ENCODE results near the gene SLC16A12.
A peak's percentile ranks its signal among the peaks of the same experiment; 100 is the strongest.

Gene SLC16A12

DNA sequence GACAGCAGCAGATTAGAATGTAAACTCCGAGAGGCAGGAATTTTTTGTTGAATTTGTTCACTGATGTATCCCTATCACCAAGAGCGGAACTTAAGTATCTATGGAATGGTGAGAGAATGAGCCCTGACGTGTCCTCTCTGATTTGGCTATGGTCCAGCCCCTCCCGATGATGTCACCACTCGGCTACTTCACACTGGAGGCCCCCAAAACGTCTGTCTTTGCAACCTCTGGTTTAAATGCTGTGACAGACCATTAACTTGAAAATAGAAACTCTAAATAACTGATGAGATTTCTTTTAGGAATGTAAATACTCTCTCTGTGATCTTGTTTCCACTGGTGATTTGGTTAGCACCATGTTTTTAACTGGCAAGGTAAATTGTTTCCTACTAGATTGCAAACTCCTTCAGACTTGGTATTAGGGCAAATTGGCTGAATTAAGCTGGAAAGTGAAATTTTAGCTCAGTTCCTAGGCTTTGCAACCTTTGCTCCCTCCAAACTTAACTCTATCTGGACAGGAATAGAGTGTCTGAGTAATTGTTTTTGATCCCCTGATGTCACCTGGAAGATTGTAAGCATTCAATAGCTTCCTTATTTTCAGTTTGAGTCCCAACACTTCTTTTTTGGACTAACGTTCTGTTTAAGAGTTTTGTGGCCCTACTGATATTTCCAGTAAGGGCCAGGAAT lies 19.1 kb downstream of the SLC16A12 start:
- DNase-seq (ENCODE audit: insufficient read length, low spot score) (no peak), FAIRE-seq (no peak)

DNA sequence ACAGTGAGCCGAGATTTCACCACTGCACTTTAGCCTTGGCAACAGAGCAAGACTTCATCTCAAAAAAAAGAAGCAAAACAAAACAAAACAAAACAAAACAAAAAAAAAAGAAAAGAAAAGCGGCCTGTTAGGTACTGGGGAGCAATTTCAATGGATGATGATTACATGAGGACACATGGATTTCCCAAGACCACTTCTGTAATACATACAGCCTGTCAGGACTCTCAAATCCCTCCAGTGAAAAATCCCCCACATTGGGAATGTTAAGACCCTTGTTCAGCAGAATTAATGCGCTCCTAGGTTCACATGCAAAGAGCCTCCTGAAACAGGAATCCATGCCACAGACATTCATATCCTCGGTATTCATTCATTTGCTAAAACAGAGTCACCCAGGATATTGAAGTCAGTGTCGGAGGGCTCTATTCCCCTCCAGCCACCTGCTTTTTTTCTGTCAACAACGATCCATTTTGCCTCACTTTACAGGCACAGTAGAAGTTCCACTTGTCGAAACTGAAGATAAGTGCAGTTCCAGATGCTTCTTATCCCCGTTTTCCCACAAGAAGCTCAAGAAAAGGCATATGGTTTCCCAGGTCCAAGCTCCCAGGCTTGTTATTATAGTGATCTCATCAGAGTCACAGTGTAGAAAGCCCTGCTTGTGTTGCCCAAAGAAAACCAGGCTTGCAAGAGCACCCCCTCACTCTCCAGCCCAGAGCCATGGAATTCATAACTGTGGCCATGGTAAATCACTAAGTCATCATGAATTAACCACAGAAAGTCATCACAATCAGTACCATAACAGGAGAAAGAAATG lies 20.2 kb downstream of the SLC16A12 start:
- FAIRE-seq (peak; percentile 46), DNase-seq (ENCODE audit: insufficient read length, low spot score) (peak; percentile 6)

DNA sequence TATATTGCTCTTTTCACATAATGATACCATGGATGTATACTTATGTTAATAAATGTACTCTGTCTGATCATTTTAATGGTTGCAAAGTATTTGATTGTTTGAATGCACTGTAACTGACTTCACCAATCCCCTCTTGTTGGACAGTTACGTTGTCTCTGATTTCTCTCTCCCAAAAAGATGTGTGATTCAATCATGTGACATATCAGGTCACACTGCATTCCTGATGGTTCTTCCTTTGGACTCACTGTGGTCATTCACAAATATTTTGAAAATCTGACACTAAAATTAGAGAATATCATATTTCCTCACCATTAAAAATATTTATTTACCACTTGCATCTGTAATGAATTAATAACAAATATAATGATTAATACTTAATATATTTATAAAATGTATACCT lies 22.2 kb downstream of the SLC16A12 start:
- no peak for DNase-seq (ENCODE audit: insufficient read length, low spot score)
- no peak for FAIRE-seq

DNA sequence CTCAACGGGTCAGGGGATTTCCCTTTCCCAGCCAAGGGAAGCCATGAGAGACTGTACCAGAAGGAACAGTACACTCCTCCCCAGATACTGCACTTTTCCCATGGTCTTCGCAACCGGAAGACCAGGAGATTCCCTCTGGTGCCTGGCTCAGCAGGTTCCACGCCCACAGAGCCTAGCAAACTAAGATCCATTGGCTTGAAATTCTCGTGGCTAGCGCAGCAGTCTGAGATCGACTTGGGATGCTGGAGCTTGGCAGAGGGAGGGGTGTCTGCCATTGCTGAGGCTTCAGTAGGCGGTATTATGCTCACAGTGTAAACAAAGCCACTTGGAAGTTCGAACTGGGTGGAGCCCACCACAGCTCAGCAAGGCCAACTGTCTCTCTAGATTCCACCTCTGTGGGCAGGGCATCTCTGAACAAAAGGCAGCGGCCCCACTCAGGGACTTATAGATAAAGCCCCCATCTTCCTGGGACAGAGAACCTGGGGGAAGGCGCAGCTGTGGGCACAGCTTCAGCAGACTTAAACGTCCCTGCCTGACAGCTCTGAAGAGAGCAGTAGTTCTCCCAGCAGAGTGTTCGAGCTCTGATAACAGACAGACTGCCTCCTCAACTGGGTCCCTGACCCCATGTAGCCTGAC lies 29.6 kb downstream of the SLC16A12 start:
- DNase-seq (ENCODE audit: insufficient read length, low spot score) (no peak), FAIRE-seq (no peak)

DNA sequence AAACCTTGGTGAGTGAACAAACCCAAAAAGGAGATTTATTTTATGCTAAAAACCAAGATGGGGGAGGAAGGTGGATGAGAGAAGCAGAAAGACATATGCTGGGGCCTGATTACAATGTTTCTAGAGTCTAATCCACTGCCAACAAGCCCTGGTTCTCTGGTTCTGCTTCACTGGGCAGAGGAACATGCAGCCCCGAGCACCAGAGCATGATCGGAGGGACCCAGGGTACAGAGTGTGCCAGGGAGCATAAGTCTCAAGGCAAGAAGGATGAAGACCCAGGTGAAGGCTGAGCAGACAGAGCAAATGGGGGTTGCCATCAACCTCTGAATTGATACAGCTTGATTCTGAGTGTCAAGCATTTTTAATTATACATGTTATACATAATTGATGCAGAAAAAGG lies 30.7 kb downstream of the SLC16A12 start:
- DNase-seq (ENCODE audit: insufficient read length, low spot score) = no peak
- no peak for FAIRE-seq

DNA sequence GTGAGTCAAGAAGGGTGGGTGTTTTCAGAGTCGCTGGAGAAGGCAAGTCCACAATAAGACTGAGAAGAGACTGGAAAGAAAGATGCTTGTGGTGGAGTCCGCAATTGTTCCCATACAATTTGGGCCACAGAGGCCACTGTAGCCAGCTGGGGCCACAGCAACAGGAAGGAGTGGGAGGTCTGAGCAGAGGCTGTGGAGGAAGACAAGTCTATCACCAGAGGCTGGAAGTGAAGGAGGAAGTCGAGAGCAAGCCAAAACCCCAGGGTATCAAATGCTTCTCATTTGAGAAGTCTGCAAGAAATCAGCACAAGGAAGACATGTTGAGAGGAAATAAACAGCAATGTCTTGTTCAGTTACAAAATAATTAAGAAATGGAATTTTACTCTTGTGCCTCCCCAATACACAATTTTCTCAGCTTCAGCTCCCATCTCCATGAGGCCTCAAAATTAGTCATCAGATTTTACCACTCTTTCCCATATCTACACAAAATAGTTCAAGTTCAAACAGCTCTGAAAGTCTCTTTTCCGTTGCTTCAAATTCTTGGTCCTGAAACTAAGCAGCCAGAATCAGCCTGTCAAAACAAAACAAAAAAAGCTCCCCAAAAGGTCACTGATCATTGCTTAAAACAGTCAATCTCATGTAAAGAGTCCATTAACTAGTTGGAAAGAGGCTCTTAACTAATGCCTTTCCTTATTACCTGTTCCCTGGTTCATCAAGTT lies 31.6 kb downstream of the SLC16A12 start:
- FAIRE-seq (no peak), DNase-seq (ENCODE audit: insufficient read length, low spot score) (no peak)

DNA sequence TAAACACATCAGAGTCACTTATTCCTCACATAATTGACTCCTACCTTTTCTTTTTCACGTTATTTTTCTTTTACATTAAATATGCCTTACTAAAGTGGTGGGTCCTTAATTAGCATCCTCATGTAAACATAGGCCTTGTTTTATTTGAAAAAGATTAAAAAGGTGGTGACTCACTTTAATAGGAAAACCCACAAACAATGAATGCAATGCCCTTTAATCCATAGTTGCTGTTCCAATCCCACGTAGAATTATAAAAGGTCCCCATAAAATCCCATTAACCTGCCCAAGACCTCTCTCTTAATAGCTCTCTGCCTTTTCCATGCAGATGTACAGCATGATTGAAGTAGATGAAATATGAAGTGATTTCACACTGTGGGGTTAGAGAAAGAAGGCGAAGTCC lies 32.2 kb downstream of the SLC16A12 start:
- FAIRE-seq (no peak), DNase-seq (ENCODE audit: insufficient read length, low spot score) (no peak)

DNA sequence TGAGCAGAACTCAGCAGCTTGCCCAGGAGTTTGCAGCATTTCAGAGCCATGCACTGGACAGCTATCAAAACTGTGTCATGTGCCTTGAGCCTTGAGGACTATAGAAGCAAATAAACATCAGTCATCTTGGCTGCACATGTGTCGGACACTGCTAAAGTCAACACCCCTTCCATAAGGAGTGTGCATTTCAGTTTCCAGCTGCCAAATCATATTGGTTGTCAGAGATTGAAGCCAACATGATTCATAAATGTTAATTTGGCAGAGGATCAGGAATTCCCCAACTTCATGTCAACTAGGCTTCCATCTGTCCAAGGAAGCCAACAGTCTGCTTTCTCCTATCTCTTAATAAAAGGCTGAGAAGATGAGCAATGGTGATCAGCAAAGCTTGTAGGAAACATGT lies 32.8 kb downstream of the SLC16A12 start:
- DNase-seq (ENCODE audit: insufficient read length, low spot score) (no peak), FAIRE-seq (peak; percentile 74)

DNA sequence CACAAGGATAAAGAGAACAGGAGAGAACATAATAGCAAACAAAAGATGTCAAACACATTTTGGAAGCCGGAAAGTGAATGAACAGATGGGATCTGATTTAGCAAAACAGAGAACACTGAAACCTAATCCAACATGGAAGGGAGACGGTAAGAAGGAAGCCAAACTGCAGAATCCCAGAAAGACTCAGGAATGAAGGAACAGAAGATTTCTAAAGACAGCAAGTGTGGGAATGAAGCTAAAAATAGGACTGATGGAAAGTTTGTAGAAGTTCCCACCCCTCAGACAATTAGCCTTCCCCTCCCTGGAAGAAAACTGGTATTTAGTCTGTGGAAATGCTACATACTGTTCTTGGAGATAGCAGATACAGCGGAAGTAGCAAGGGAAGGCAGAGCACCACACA lies 40.8 kb downstream of the SLC16A12 start:
- FAIRE-seq = no peak
- no peak for DNase-seq (ENCODE audit: insufficient read length, low spot score)

DNA sequence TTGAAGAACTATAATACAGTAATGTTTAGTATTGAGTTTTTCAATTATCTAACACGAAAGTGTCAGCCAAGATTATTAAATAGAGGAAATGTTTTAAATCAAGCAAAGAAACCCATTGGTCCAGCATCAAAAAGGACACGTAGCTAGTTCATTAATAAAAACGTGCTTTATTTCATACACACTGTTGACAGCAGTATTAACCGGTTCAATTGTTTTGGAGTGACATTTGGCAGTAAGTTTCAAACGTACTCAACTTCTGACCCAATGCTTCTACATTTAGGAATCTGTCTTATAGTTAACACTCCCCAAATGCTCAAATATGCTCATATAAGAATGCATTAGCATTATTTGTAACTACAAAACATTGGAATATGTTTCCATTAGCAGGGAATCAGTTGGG lies 41.3 kb downstream of the SLC16A12 start:
- DNase-seq (ENCODE audit: insufficient read length, low spot score) (no peak), FAIRE-seq (no peak)

DNA sequence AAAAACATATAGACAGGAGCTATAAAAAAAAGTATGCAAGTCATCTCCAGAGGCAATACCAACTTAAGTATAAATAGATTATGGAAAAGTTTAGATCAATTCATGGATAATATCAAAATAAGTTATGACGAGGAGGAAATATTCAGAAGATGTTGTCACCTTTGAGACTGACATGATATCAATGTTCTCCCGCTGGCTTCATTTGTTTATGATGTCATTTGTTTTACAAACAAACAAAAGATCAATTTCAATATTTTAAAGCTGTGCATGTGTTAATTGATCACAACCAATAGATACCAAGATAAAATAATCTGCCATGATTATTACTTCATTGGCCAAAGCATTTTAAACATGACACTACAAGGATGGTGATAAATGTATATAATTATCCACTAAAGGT lies 43.5 kb downstream of the SLC16A12 start:
- FAIRE-seq (no peak), DNase-seq (ENCODE audit: insufficient read length, low spot score) (no peak)

DNA sequence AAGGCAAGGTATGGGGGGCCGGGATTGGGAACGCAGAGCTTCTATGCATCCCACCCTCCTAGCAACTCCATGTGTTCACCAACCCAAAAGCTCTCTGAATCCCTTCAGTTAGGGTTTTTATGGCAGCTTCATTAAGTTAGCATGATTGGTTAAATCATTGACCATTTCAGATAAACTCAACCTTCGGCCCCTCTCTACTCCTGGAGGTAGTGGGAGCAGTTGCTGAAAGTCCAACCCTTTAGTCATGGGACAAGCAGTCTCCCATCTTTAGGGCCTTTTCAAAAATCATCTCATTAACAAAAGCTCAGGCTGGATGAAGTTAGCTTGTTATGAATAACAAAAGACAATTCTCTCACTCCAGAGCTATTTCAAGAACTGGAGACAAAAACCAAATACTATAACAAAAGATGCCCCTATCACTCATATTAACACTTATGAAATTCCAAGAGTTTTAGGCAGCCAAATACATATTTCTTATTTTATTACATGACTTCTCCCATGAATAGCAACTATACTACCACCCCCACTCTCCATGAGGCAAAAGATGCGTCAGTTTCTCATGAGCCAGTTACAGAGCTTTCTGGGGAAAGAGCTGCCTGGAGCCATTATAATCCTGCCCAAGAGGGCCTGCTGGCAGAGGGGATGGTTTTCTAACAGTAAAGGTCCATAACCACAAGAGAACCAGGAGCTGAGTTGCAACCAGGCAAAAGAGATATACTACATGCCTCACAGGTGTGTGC lies 44.6 kb downstream of the SLC16A12 start:
- FAIRE-seq (no peak), DNase-seq (ENCODE audit: insufficient read length, low spot score) (no peak)

DNA sequence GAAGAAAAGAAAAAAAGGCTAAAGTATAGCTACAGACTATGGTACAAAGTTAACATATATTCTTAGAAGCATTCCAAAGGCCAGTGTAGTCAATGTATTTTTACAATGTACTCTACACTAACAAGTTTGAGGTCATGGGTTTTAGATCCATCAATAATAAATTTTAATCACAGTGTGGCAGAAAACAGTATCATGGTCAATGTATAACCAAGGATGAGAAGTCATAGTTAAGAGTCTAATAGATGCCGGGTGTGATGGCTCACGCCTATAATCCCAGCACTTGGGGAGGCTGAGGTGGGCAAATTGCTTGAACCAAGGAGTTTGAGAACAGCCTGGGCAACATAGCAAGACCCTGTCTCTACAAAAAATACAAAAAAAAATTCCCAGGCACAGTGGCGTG lies 53.1 kb downstream of the SLC16A12 start:
- DNase-seq (ENCODE audit: insufficient read length, low spot score) = no peak
- no peak for FAIRE-seq

DNA sequence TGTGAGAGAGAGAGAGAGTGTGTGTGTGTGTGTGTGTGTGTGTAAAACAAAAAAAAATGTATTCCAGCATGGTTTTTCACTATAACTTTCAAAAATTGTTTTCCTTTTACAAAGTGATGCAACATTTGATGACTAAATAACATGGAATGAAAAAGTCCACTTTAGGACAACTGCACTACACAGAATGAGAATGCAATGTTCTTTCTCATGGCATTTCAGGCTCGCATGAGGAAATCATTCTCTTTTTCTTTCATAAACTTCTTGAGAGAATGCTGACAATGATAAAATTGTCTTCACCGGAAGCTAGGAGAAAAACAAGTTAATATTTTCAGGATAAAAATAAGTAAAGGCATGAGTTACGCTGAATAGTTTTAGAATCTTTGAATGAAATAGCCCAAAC lies 53.7 kb downstream of the SLC16A12 start:
- FAIRE-seq (no peak), DNase-seq (ENCODE audit: insufficient read length, low spot score) (peak; percentile 69)

DNA sequence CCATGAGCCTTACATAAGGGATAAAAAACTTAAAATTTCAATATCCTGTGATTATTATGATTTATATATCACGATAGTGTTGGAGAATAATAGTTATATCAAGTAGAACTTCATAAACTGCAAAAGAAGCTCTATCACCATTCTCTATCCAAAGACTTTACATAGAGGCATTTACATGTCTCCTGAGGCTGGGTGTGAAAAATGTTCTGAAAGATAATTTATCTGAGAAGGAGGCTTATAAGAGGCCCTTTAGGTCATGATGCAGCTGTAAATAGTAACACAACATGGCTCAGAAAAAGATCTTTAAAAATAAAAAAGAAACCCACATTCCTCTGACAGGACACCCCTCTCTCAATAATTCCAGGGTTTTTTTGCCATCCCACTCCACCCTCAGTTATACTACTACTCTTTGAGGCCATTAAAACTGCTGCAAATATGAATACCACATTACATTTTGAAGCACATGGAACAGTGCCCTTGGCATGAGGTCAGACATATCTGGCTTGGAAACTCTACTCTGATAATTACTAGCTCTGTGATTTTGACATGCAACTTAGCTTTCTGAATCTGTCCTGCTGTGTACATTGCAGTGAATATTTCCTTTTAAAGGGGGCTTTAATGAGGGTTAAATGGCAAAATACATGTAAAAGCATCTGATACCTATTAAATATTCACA lies 55.5 kb downstream of the SLC16A12 start:
- FAIRE-seq (no peak), DNase-seq (ENCODE audit: insufficient read length, low spot score) (no peak)

DNA sequence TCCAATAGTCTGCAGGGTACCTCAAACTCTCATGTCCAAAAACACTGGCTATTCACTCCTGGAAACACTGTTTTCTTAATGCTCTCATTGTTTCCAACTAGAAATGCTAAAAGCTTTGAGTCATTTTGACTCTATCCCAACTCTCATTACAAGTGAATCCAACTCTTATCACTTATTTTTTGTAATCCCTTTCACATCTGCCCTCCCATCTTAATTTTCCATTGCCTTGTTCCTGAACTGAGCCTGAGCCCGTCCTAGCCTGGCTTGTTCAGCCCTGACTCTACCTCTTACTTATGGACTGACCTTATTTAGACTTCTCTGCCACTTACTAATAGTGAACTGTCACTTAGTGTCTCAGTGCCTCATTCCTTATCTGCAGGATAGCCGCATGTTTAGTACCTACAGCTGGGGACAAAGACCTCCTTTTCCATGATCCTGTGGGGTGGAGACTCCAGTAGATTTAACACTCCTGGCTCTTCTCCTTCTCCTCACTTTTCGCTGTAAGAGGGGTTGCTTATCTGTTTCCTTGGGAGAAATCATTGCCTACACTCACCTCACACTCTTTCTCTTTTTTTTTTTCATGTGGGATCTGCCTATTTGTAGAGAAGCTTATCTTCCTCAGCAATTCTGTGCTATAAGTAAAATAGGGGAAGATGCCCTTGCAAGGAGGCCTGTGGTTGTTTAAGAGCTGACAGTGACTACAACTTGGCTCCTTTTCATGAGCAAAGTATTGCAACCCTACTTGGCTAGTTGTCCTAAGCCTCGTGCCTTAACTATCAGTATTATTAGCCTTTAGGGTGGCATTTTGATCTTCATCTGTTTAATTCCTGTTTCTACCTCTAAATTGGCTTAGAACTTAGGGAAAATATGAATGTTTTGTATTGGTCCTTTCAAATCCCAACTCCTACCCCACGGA lies 56.4 kb downstream of the SLC16A12 start:
- DNase-seq (ENCODE audit: insufficient read length, low spot score) = no peak
- no peak for FAIRE-seq

DNA sequence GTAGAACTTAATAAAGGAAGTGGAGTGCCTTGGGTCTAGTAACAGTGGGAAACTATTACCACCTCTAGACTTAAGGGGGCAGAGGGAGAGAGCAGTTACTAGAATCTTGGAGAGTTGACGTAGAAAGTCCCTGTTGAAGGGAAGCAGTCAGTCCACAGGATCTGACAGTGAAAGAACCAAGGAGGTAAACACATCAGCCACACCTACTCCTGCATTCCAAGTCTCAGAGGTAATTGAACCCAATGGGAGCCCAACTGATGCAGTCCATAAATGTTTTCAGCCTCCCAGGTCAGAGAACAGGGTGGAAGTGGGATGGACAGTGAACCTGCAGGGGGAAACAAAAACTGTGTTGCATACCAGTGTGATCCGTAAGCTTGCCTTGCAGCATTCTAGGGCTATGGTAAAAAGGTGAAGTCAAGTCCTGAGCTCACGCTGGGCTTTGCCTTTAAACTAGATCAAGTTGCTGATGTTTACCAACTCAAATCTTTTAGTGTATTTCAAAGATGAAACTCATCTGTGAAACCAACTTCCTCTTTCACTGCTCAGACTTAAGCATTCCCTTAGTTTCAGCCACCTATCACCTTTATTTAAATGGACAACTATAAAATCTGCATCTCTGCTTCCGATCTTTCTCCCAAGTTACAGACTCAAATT lies 57.2 kb downstream of the SLC16A12 start:
- DNase-seq (ENCODE audit: insufficient read length, low spot score) = no peak
- FAIRE-seq = no peak

DNA sequence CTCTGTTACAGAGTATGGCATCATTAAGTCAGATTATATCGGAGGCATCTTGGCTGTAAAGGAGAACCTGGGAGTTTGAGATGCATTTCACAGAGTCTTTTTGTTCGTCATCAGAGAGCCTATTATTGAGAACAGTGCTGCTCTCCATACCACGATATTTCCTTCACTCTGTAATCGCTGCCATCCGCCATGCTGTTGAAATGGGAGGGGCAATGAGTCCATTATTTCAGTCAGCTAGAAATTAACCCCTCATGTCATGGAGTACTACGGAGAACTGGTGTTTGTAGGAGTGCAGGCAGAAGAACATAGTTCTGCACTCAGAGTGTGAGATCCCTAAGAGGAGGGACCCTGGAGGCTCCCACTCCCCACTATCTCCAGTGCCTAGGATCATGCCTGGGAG lies 59.2 kb downstream of the SLC16A12 start:
- DNase-seq (ENCODE audit: insufficient read length, low spot score) = no peak
- FAIRE-seq = no peak

All from HTR-8/SVneo (cell line).